Osteocyte (in vitro differentiated cells): ENCODE measurements around the gene HOXB5. TPM values are rescaled to one million over a fixed set of nuclear protein-coding genes. Genes with fewer than 3 reads are reported as not detected.

Experiments
- DNase-seq: peaks from one replicate; pipeline ENCODE4 v3.0.0; 2021; ENCODE audit warnings: mixed read lengths; ENCODE audit not compliant: unreplicated experiment; ENCODE audit errors: extremely low spot score
- H3K27ac Mint-ChIP-seq: one replicate; pipeline ENCODE4 v1.8.0; 2021; ENCODE audit warnings: mild to moderate bottlenecking, mixed read lengths; ENCODE audit not compliant: unreplicated experiment
- H3K27me3 Mint-ChIP-seq: one replicate; pipeline ENCODE4 v1.8.0; 2021; ENCODE audit warnings: mixed read lengths; ENCODE audit not compliant: unreplicated experiment
- H3K36me3 Mint-ChIP-seq: one replicate; pipeline ENCODE4 v1.8.0; 2021; ENCODE audit warnings: mixed read lengths; ENCODE audit not compliant: unreplicated experiment
- H3K4me1 Mint-ChIP-seq: one replicate; pipeline ENCODE4 v1.8.0; 2021; ENCODE audit warnings: mixed read lengths; ENCODE audit not compliant: unreplicated experiment
- H3K4me3 Mint-ChIP-seq: one replicate; pipeline ENCODE4 v1.8.0; 2021; ENCODE audit warnings: mild to moderate bottlenecking, moderate library complexity, mixed read lengths; ENCODE audit not compliant: unreplicated experiment
- H3K9me3 Mint-ChIP-seq: one replicate; pipeline ENCODE4 v1.8.0; 2021; ENCODE audit warnings: mixed read lengths; ENCODE audit not compliant: unreplicated experiment
- CTCF ChIP-seq: fragments of 200-600 bp; sonication (generic); IDR thresholded peaks from 2 replicates; pipeline ENCODE4 v1.5.0; 2021; ENCODE audit warnings: antibody characterized with exemption, mild to moderate bottlenecking, moderate library complexity
- total RNA-seq: library from RNA; stranded (reverse); gene quantifications from 2 replicates; pipeline ENCODE4 v1.2.1, GENCODE V29; 2021

The HOXB5 gene
- total RNA-seq, 1 donor from 2014 or later: not detected

DNA sequence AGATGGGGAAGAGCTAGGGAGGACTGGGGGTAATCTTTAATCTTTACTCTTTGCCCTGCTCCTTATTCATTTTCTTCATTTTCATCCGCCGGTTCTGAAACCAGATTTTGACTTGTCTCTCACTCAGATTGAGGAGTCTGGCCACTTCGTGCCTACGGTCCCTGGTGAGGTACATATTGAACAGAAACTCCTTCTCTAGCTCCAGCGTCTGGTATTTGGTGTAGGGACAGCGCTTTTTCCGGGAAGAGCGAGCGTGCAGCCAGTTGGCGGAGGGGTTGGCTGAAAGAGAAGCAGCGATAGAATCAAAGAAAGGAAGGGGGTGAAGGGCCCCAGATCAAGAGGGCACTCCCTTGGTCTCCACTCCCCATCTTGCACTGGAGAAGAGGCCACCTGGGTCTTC is 29.3 kb upstream of the HOXB5 start:
- H3K9me3 Mint-ChIP-seq: no peaks in the 10 kb centered on the region
- no peak for DNase-seq
- peaks cover 81% of the 10 kb centered on the region for H3K27me3 Mint-ChIP-seq
- no peak for TF ChIP-seq CTCF
- H3K36me3 Mint-ChIP-seq: peaks cover 2% of the 10 kb centered on the region
- H3K27ac Mint-ChIP-seq: no peak overlapping the region
- H3K4me1 Mint-ChIP-seq: peaks cover 16% of the 10 kb centered on the region
- H3K4me3 Mint-ChIP-seq: no peak overlapping the region

DNA sequence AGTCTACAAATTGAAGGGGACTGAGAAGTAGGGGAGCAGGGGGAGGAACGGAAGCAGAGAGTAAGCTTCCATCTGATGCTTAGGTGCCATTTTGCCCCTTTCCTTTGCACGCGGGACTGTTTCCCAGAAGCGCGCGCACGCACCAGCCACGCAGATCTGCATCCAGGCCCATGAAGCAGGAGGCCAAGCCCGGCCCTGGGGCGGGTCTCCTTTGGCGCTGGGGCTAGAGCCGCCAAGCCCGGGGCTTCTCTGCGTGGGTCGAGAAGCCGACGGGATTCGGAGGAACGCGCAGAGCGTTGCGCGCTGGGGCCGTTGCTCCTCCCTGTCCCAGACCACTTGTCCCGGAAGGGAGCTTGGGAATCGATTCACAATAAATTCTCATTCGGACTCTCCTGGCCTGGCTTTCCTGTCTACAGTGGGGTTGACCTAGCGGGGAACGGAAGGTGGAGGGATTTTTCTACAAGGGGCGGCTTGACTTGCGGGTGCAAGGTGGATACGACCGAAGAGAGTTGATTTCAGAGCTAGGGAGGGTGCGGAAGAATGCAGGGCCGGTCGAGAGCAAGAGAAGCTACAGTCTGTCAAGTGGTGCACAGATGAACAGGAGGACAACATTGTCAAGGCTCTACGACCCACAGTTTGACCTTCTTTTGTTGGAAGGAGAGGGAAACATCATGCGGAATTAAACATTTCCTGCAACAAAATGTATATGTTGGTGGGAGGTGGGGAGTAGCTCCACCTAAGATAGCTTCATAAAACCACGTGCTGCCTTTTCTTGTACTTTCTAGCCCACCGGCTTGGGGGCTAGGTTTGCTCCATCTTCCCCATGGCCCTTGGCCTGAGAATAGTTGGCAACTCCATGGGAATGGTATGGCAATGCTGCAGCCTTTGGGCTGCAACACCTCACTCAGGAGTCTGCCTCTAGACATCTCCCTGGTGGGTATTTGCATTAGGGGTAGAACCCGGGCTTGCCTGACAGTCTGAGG is 28.1 kb upstream of the HOXB5 start:
- Mint-ChIP-seq H3K4me1 (peaks cover 22% of the 10 kb centered on the region), H3K27ac (no peak overlapping the region), H3K36me3 (peaks cover 2% of the 10 kb centered on the region), H3K4me3 (no peak overlapping the region), H3K9me3 (no peaks in the 10 kb centered on the region), H3K27me3 (peaks cover 81% of the 10 kb centered on the region)
- DNase-seq: no peak
- TF ChIP-seq CTCF: no peak

DNA sequence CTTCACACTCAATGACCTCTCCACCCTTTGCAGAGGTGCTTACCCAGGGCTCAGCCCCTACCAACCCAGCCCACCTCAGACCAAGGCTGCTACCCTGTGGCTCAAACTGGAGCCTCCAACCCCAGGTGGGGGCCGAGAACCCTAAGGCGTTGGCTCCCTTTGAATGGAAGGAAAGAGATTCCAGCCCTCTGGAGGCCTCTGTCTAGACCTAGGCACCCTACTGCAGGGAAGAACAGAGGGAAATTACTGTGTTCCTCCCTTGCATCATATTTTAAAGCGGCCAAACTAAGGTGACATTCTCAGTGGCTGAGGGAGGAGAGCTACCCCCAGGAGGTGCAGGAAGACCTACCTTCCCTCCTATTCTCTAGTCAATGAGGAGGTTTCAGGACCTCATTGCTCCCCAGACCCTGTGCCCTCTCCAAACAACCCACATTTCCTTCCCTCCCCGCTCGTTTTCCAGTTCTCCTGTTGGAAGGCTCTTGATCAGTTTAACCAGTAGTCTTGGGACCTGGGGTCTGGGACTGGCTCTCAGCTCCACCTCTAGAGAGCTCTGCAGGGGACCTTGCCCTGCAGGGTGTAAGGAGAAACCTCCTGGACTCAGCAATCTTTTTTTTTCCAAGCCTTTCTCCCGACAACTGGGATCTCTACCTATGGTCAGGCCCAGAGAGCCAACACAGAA is 27.0 kb upstream of the HOXB5 start:
- no peaks in the 10 kb centered on the region for H3K9me3 Mint-ChIP-seq
- no peak for DNase-seq
- no peak for TF ChIP-seq CTCF
- peaks cover 2% of the 10 kb centered on the region for H3K36me3 Mint-ChIP-seq
- no peak overlapping the region for H3K4me3 Mint-ChIP-seq
- H3K27ac Mint-ChIP-seq: no peak overlapping the region
- peaks cover 90% of the 10 kb centered on the region for H3K27me3 Mint-ChIP-seq
- H3K4me1 Mint-ChIP-seq: peaks cover 19% of the 10 kb centered on the region

DNA sequence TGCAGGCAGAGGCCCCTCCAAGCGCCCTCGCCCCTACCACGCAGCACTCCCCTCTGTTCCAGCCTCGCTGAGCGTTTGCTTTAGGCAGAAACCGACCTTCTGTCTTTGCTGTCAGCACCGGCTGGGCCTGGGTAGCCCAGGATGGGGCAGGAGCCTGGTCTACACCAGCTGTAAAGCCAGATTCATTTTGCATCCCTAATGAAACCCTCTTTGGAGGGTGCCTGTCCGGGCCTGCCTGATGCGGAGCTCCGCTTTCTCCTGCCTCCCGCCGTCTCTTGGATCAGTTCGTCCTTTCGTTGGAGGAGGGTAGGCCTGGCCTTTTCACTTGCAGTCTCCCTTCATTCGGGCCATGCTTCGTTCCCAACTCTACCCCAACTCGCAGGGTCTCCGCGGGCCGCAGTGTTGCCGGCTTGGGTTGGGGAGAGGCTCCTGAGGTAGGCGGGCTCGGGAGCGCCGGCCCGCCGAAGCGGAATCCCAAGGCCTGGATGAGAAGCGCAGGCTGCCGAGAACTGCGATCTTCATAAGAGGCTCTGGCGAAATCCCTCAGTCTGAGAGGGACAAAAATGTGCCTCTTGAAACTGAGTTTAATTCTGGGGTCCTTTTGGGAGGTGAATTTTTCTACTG is 26.4 kb upstream of the HOXB5 start:
- no peak for DNase-seq
- Mint-ChIP-seq H3K9me3 (no peaks in the 10 kb centered on the region), H3K27me3 (peaks cover 93% of the 10 kb centered on the region), H3K27ac (no peak overlapping the region), H3K36me3 (peaks cover 2% of the 10 kb centered on the region), H3K4me3 (no peak overlapping the region), H3K4me1 (peaks cover 16% of the 10 kb centered on the region)
- no peak for TF ChIP-seq CTCF
